ENCODE measurements around the gene SUSD4.

DNA sequence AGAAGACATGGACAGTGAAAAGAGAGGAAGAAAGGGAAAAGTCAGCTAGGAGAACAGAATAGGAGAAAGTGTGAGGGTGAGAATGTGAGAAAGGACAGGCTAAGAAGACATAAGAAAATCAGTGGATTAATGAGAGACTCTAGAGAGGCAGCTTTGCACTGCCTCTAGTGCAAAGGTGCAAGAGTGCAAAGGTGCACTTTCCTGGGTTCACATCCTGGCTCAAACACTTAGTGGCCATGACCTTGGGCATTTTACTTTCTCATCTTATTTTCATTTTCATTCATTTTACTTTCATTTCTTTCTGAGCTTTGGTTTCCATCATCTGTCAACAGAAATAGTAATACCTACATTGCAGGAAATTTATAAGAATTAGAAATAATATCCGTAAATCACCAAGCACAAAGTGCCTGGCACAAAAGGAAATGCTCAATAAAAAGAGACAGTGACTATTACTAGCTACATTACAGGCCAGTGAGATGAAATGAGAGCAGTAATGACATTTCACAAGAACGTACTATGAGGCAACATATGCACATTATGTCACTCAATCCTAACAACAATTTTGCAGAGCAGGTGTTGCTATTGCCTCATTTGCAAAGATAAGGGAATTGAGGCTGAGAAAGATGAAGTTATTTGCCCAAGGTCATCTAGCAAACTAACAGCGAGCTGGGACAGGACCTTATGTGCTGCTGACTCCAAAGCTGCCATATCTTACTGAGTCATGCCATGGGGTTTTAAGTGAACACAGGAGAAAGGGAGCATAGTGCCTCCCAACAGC, 113.9 kb downstream of the SUSD4 start:
- TF ChIP-seq, protein P1, sequence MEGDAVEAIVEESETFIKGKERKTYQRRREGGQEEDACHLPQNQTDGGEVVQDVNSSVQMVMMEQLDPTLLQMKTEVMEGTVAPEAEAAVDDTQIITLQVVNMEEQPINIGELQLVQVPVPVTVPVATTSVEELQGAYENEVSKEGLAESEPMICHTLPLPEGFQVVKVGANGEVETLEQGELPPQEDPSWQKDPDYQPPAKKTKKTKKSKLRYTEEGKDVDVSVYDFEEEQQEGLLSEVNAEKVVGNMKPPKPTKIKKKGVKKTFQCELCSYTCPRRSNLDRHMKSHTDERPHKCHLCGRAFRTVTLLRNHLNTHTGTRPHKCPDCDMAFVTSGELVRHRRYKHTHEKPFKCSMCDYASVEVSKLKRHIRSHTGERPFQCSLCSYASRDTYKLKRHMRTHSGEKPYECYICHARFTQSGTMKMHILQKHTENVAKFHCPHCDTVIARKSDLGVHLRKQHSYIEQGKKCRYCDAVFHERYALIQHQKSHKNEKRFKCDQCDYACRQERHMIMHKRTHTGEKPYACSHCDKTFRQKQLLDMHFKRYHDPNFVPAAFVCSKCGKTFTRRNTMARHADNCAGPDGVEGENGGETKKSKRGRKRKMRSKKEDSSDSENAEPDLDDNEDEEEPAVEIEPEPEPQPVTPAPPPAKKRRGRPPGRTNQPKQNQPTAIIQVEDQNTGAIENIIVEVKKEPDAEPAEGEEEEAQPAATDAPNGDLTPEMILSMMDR (IDR thresholded peaks at IDR 0.05) = no peak
- TF ChIP-seq POLR2A (IDR thresholded peaks at IDR 0.05) = no peak
- peak in 1 of 2 donors; percentile 24 for TF ChIP-seq POLR2AphosphoS5 (IDR thresholded peaks at IDR 0.05; ENCODE audit: insufficient read depth in 1 of 2, low read depth in 1 of 2)
